HG03342 (cell line): Measurements from ENCODE around the gene STARD5.

Source experiments
- ATAC-seq: cut with Tn5 transposase; IDR thresholded peaks from one replicate; pipeline ENCODE4 v1.9.1; 2021; ENCODE audit warnings: mild to moderate bottlenecking, moderate library complexity; ENCODE audit not compliant: unreplicated experiment

STARD5 gene

DNA sequence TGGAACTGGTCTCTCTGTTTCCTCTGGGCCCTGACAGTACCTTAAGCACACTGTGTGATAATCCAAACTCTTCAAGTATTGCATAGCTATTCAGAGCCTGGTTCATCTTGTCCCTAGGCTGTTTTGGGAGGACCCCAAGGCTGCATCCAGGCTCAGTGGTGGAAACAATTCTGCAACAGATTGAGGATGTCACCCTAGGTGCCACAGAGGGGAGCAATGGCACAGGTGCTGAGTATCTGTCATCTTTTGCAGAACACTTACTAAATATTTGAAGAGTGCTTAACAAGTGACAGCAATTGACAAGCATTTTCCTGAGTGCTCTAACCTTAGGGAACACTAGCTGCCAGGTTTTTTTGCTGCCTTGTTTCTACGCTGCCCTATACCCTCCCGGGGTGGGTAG is 27.8 kb downstream of the STARD5 start:
- ATAC-seq = no peak

DNA sequence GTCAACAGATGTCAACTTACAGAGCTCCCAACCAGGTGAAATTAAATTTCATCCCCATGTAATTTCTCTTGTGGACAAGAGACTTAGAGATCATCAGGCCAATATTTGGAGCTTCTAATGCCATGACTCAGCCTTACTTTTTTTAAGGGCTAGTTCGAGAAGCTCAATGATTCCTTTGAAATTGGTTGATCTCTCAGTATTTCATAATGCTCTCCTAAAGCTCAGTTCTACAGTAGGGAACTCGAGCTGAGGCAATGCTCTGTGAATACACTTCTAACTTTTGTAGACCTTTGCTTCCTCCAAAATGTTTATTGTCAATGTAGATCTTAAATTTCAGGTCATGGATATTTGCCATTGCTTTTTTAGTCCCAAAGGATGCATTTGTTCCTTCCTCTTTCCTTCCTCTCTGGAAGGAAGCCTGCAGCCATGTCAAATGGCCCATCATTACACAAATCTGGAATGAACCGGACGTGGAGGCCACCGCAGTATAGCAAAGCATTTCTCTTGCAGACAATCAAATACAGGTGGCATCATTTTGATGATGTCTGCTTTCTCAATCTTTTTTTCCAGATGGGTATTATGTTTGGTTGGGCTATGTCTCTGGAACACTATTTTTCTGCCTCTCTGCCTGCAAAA is 28.3 kb downstream of the STARD5 start:
- no peak for ATAC-seq

DNA sequence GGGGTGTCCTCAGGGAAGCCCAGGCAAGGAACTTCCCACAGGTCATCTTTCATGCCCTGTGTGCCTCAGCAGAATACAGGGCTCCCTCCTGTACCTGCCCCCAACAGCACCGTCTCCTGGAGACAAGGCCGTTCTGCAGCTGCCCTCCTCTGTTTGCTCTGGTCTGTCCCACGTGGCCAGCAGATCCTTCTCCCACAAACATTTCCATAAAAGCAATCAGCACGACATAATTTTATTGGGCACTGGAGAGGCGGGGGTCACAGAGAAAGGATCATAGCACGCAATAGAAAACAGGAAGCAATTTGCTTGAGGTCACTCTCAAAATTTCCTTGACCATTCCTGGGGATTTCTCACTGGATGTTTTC is 29.4 kb downstream of the STARD5 start:
- peak; percentile 9 for ATAC-seq

DNA sequence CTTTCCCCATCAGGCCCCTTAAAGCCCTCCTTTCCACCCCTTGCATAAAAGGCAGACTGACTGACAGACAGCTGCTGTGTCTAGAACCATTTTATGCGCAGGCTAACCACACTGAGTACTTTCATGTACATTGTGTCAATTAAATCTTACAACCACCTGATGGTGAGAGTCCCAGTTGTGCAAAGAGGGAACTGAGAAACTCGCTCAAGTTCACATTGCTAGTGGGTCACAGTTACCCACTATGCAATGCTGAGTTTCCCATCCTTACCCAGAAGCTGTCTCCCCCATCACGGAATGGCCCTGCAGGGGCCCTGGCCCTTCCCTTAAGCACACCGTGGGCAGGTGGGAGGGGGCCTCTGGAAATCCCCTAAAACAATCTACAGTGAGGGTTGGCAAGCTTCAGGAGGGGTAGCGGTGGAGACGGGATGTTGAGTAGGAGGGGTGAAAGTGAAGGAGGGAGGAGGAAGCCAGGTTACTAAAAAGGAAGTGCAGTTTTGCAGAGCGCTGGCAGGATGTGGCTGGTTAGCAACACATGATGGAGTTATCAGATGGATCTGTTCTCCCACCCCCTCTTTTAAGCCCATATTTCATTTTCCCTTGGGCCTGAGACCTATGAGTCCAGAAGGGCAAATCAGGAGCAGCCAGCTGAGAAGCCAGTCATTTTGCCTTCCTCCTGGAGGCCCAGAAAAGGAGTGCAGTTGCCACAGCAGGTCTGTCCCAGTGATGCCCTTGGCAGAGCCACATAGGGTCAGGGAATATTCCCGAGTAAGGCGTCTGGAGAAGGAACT is 30.0 kb downstream of the STARD5 start:
- ATAC-seq = peak; percentile 67

DNA sequence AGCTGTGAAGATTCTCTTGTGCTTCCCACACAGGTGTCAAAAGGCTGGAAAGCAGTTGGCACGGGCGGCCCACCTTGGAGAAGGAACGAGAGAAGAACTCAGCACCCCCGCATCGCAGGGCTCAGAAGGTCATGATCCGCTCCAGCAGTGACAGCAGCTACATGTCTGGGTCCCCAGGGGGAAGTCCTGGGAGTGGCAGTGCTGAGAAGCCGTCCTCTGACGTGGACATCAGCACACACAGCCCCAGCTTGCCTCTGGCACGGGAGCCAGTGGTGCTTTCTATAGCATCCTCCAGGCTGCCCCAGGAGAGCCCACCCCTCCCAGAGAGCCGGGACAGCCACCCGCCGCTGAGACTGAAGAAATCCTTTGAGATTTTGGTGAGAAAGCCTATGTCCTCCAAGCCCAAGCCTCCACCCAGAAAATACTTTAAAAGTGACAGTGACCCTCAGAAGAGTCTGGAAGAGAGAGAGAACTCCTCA is 31.4 kb downstream of the STARD5 start:
- no peak for ATAC-seq

DNA sequence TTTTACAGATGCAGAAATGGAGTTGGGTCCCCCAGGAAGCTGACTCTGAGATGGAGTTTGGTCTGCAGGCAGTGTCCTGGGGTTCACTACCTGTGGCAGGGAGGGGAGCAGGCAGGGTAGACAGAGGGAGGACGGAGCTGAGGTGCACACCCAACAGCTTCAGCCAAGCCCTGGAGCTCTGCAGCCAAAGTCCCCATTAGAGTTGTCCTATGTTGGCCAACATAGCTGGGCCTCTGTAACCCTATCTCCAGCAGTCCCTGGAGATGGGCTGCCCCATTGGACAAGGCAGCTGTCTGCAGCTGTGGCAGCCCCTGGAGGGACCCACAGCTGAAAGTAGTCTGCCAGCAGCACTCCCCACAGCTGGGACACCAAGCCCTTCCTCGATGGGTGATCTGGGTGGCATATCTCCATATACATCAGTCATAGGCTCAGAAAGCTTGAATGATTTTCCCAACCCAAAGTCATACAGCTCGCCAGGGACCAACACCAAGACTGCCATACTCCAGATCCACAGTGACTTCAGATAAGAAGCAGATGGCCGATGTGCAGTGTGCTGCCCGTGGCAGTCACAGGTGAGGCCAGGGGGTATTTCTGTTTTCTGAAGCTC is 31.9 kb downstream of the STARD5 start:
- ATAC-seq = no peak

DNA sequence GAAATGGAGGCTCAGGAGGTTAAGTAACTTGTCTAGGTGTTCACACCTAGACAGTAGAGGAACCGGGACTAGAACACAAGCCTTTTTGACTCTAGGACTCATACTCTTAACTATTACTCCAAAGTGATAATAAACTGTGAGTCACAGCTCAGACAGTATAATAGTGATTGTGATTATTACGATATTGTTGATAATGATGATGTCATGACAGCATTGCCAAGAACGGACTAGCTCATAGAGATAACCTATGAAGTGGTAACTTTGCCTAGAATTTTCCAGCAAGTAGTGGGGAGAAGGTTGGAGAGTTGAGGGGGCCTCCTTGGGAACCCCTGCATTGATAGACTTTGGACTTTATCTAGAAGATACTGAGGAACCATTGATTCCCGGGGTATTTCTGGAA is 34.0 kb downstream of the STARD5 start:
- ATAC-seq = no peak

DNA sequence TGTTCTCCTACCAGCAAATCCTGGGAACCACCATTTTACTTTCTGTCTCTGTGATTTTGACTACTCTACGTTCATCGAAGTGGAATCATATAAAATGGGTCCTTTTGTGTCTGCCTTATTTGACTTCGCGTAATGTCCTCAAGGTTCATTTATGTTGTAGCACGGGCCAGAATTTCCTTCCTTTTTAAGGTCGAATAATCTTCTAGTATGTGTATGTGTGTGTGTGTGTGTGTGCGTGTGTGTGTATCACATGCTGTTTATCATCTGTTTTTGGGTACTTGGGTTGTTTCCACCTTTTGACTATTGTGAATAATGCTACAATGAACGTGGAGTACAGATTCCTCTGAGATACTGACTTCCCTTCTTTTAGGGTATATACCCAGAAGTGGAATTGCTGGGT is 35.3 kb downstream of the STARD5 start:
- no peak for ATAC-seq

DNA sequence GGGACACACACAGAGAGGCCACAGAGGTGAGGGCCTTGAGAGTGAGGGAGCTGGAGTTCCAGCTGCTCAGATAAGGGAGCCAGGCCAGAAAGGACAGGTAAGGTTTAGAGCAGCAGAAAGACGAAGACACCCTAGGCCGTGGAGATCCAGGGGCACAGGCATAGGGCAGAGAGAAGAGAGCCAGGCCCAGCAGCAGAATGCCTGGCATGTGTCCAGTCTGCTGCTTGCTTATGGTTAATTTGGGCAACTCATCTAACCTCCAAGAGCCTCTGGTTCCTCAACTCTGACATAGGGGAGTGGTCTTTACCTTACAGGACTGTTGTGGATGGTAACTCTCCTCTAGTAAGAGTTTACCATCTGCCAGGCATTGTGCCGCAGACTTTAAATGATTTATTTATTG is 35.9 kb downstream of the STARD5 start:
- ATAC-seq = no peak

DNA sequence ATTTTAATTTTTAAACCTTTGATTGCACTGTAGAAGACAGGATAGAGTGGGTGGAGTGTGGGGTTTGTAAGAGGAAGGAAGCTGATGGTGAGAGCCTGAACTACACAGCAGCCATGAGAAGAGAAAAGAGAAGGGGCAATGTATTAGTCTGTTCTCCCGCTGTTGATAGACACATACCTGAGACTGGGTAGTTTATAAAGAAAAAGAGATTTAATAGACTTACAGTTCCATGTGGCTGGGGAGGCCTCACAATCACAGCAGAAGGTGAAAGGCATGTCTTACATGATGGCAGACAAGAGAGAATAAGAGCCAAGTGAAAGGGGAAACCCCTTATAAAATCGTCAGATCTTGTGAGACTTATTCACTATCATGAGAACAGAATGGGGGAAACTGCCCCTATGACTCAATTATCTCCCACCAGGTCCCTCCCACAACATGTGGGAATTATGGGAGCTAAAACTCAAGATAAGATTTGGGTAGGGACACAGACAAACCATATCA is 37.3 kb downstream of the STARD5 start:
- peak; percentile 47 for ATAC-seq

DNA sequence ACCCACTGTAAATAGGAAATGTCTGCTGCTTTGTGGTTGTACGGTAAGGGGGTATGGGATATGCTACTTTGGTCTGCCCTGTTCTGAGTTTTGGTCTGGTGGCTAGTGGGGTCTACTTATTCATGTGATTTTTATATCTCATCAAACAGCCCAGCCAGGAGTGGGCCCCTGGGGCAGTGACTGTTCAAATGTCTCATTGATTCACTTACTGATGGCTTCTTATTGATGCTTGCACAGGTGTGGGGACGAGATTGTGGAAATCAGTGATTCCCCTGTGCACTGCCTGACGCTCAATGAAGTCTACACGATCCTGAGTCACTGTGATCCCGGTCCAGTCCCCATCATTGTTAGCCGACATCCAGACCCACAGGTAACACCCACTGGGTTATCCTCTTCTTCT is 38.5 kb downstream of the STARD5 start:
- ATAC-seq = no peak

DNA sequence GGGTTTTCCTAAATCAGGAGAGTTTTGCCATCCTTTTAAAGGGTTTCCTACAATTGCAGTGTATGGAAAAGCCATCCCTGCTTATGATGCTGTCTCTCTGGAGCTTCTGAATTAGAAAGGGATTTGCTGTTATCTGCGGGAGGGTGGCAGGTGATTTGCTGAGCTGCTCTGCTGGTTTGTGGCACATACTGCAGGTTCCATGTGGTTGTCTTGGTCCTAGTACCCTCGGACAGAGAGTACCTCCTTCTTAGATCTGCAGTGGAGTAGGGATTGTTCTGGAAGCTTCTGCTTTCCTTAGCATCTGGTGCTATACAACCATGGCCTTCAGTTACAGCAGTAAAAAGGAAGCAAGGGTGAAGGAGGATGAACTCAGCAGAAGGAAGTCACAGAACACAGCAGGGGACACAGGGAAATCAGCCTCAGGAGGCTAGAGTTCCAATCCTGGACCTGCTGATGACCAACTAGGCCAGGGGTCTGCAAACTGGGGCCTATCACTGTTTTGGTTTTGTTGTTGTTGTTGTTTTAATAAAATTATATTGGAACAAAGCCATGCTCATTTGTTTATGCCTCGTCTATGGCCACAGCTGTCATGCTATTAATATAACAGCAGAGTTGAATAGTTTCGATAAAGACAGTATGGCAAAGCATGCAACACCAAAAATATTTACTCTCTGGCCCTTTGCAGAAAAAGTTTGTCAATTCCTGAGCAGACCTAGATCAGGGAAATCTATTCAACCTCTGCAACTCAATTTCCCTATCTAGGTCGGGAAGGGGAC is 39.5 kb downstream of the STARD5 start:
- no peak for ATAC-seq

DNA sequence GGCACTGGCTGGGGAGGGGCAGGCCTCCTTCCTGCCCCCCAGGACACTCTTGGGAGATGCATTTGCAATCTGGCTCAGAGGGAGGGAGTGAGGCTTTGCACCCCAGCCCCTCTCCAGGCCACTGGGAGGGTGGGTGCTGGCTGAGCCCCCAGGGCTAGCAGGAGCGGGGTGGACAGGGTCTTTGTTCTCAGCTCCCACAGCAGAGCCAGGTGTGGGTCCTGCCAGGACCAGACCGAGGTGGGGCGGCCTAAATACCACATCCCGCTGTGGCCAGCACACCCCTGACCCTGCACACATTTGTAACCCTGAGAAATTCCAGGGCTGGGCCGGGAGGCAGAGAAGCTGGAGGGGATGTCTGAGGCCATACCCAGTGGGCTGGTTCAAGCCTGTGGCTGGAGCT is 41.0 kb downstream of the STARD5 start:
- ATAC-seq = no peak

DNA sequence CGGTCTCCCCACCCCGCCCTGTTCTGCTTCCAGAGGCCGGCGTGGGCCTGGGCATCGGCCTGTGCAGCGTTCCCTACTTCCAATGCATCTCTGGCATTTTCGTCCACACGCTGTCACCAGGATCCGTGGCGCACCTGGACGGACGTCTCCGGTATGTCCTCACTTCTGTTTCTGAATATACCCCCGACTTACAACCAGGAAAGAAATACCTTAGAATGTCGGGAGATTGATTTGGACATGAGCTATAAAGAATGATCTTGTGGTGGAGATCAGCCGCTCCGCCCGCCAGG is 41.4 kb downstream of the STARD5 start:
- no peak for ATAC-seq

DNA sequence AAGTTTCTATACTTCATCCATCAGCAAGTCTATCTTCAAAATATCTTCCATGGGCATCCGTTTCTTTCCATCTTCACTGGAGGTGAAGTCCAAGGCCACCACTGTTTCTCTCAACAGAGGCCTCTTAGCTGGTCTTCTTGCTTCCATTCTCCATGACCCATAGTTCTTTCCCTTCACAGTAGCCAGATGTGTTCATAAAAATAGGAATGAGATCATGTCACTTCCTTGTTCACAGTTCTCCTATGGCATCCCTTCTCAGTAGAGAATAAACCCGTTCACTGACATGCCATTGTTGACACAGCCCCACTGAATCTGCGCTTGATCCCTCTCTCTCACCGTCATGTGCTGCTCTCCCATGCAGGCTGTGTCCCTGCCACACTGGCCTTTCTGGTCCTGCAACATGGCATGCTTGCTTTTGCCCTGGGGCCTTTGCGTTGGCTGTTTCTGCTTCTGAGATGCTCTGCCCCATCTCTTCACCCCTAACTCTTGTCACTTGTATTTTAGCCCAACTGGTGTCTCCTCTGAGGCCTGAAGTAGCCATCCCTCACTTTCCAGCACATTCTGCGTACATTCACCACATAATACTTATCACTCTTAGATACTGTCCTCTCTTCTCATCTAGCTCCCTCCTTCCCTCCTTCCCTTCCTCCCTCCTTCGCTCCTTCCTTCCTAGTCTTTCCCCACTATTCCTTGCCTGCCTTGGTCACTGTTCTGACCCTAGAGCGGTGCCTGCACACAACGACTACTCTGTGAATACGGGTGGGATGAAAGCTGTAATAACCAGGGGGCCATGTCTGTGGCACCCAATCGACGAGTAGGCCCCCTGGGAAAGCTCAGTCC is 42.0 kb downstream of the STARD5 start:
- ATAC-seq = no peak

DNA sequence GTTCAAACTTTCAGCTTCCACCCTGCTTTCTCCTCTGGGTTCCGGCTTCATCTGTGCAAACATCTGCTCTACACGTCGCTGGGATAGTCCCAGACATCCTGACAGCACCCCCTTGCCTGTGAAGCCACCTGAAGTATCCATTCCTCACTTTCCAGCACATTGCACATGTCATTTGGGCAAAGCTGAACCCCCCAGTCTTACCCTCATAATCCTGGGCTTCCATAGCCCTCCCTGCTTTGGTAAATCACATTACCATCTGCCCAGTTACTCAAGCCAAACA is 42.5 kb downstream of the STARD5 start:
- ATAC-seq = no peak

DNA sequence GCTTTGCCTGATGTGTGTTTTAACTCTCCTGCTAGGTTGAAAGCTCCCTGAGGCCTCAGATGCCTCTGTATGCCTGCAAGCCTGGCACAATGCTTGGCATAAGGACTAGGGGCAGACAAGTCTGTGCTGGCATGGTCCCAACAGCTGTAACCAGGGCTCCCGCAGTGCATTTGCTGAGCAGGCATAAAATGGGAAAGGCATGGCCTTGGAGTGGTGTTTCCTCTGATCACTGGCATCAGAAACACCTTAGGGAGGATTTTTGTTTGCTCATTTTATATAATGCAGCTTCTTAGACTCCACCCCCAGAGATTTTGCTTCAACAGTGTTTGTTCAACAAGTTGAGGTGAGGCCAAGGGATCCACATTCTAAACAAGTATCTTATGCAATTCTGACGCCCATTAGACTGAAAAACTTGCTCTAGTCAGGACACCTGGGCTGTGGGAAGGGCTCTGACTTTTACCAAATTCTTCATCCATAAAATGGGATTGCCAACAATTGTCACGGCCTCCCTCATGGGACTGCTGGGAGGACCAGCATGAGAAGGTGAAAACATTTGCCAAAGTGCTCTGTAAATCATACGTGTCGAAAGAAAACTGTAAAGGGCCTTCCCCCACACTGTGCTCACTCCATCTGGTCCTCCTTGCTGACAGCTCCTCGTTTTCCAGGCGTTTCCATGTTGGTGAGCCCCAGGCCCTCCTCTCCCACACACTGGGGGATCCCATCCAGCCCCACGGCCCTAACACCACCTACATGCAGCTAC is 43.1 kb downstream of the STARD5 start:
- no peak for ATAC-seq

DNA sequence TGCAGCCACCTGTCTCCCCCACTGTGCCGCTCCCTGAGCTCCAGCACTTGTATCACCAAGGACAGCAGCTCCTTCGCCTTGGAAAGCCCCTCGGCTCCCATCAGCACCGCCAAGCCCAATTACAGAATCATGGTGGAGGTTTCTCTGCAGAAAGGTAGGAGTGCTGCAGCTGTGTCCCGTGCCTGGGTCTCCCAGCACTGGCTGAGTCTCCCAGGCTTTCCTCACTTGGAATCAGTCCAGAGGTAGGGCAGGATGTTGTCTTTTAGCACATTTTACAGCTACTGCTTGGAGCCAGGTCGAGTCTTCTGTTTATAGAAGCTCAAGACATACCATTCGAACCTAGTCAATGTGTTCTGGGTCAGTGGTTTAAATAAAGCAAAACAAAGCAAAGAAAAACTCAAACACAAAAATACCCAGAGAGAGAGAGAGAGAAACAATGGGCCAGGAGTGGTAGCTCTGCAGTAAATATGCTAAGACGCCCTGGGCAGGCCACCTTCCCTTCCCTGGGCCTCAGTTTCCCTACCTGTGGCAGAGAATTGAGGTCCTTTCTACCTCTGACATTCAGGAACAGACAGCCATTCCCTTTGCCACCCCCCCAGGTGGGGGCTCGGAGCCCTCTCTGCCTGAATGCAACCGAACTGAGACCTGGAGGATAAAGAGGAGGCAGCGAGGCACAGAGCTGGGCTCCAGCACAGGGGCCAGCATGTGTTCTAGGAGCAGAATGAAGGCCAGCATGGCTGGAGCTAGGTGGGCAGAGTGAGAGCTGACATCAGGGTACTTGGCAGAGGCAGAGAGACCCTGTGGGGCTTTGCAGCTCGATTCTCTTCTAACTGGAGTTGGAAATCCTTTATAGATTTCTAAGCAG is 44.1 kb downstream of the STARD5 start:
- ATAC-seq = no peak
